DLD1 (cell line): ENCODE results near the gene AGTRAP.

ENCODE experiments used
- in situ Hi-C: cut with HindIII; loops from 2 replicates; pipeline ENCODE4 v1.10.0; 2017; ENCODE audit warnings: low sequenced_read_pairs

Gene AGTRAP

DNA sequence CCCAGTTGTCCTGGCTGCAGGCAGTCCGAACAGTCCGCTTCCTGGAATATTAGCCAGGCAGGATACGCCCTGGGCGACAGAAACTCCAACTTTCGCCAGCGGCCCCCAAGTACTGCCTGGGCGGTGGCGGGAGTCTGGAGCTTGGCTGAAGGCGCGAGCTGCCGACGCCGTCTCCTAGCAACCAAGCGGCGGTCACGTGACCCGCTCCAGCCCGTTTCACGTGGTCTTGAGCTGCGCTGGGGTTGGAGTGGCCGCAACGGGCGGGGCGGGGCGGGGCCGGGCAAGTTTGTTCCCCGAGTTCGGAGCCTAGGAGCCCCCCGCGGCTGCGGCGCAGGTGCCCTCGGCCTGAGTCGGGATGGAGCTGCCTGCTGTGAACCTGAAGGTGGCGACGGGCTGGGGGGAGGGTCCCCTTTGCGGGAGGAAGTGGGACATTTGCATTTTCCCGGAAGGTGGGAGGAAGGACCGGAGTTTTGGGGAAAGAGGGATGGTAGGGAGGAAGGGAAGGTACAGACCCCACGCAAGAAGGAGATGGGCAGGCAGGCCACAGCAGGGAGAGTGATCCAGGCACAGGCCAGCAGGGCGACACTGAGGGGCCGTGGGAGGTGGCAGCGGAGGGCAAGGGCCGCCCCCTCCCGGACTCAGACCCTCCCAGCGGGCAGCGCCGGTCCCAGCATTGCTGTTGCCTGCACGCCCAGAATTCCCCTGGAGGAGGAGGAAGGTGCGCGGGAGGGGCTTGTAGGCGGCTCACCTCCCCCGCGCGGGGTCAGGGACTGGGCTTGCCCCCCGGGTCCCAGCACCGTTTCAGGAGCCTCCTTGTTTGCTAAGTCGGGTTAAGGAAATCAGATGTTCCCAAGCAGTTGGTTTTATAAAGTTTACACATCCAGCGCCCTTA lies at the start of gene AGTRAP:
Gene AGTRAP (plus strand): TSS at position 283 of the 892 bp plus-strand sequence. CDS start 73 bp downstream, at position 356.
- in situ Hi-C loops, result no loop called here

DNA sequence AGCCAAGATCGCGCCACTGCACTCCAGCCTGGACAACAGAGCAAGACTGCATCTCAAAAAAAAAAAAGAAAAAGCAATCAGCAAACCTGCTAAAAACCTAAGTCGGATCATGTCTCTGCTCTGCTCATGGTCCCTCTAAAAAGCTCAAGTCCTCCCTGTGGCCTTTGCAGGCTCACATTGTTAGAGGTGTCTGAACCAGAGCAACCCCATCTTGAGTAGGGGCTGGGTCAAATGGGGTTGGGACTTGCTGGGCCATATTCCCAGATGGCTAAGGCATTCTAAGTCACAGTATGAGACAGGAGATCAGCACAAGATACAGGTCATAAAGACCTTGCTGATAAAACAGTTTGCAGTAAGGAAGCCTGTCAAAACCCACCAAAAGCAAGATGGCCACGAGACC lies 47.4 kb upstream of the AGTRAP start:
- in situ Hi-C loops, result no loop called here

DNA sequence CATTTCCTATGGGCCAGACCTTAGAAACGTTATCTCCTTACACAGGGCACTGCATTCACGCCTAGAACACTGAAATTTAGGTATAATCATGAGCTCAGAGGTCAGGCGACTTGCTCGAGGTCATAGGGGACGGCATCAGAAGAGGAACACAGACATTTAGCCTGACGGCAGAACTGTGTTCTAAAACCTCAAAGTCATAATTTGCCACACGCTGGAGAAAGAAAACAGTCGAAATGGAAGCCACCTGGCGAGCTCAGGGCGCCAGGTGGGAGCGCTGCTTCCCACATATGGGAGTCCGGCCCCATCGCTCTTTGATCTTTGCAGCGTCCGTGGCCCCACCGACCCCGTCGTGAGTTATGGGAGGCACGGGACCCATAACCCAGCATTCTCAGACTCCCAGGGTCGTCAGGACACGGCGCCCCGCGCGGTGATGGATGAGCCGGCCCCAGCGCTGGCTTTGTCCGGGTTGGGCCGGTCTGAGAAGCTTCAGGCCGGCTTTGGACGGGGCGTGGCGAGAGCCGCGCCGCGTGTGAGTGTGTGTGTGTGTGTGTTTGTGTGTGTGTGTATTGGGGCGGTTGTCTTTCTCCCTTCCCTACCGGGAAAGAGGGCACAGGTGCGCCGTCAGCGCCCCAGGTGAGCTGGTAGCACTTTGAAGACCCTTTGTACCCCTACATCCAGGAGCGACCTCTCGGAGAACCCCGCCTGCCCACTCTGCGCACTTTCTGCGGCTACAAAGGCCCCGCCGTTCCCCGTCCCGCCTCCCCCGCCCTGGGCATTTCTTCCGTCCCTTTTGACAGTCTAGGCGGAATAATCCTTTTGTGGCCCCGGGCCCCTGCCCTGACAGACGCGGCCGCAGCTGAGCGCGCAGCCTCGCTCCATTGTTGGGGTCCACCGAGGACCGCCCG lies 45.3 kb upstream of the AGTRAP start:
- in situ Hi-C loops, result no loop called here

DNA sequence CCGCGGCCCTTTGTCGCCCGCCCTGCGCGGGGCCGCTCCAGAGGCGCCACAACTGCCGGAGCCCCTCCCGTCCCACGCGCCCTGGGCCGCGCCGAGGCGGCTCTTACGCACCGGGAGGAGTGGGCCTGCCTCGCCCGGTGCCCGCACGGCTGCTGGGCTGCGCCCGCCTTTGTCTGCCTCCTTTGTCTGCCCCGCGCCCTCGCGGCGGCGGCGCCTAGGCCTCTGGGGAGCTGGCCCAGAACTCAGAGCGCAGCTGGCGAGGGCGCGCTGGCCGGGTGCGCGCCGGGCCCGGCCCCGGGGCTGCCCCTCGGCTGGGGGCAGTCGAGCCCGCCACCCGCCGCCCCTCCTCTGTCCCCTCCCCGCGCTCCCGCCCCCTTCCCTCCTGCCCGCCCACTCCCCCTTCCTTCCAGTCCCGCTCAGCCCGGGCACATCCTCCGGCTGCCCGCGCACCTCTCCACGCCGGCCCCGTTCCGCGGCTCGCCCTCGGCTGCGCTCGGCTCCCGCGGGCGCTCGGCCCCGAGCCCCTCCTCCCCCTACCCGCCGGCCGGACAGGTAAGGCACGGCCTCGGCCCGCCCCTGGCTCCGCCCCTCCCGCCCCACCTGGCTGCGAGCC lies 44.5 kb upstream of the AGTRAP start, which contains the start of gene DRAXIN:
Gene DRAXIN (plus strand): TSS at position 409 of the 613 bp plus-strand sequence. CDS start 14,549 bp downstream, outside the sequence.
- in situ Hi-C loops, result no loop called here

GRCh38 chr1:11691928-11692711 lies 43.8 kb upstream of the AGTRAP start:
- in situ Hi-C loops, result no loop called here

- in situ Hi-C loops, result no loop called here
These were observed 42.8 kb upstream of the AGTRAP start for GRCh38 chr1:11693024-11693590.

GRCh38 chr1:11693917-11694316 lies 42.0 kb upstream of the AGTRAP start:
- in situ Hi-C loops, result no loop called here

DNA sequence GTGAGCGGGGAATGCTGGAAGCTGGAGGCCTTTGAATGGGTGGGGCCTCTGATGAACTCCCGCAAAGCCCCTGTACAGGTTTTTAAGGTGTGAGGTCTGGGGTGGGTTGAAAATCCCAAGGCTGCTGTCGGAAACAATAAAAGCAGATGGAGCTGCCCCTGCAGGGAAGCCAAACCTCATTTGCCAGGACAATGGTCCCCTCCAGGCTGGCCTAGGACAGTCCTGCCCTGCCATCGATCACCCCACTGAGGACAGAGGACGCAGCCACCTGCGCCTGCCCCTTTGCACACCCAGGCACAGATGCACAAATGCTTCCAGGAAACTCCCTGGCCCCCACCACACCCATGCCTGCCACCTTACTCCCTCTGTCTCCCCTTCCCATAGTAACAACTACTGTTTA lies 40.1 kb upstream of the AGTRAP start:
- in situ Hi-C loops, result no loop called here

DNA sequence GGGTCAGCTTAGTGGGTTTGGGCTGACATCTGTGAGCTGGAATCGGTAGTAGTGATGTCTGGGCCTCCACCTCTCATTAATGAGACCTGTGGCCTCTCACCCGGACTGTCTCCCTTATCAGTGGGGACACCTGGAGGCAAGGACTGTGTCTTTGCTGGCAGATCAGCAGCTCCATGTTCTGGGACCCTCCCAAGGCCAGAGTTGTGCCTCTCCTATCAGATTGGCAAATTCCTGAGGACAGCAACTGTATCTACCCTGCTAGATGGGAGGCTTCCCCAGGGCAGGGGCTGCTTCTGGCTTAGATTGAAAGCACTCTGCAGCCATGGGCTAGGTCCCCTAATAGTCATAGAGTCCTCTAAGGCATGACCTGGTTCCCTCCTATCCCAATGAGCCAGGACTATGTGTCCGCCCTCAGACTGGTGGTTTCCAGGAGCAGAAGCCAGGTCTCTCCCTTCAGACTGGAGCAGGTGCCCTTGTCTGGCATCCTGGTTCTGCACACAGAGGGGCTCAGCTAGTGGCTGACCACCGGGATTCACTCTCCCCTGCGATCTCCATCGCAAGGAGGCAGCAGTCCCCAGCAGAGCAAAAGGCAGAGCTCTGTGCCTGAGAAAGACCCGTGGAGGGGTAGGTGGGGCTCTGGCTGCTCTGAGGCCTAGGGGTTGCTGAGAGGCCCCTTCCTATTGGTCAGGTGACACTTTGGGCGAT lies 38.6 kb upstream of the AGTRAP start:
- in situ Hi-C loops, result no loop called here

GRCh38 chr1:11697893-11698210 lies 38.1 kb upstream of the AGTRAP start:
- in situ Hi-C loops, result no loop called here

GRCh38 chr1:11700601-11701467 lies 35.1 kb upstream of the AGTRAP start:
- in situ Hi-C loops, result no loop called here

DNA sequence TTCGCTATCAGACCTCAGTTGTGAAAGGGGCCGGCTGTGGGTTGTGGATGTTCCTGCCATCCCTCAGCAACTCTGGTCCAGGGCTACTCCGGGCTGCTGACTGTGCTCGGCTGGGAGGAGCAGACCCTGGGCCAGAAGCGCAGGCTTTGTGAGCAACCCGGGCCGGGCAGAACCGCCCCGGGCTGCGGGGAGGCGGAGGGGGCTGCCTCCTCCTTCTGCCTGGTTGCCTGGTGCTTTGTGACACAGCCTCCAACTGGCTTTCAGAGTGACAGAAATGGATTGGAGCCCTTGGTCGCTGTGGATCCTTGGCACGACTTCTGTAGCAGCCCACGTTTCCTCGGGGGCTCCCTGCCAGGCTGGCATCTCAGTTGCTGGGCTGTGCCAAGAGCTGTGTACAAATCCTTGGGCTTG lies 34.4 kb upstream of the AGTRAP start:
- in situ Hi-C loops, result no loop called here

DNA sequence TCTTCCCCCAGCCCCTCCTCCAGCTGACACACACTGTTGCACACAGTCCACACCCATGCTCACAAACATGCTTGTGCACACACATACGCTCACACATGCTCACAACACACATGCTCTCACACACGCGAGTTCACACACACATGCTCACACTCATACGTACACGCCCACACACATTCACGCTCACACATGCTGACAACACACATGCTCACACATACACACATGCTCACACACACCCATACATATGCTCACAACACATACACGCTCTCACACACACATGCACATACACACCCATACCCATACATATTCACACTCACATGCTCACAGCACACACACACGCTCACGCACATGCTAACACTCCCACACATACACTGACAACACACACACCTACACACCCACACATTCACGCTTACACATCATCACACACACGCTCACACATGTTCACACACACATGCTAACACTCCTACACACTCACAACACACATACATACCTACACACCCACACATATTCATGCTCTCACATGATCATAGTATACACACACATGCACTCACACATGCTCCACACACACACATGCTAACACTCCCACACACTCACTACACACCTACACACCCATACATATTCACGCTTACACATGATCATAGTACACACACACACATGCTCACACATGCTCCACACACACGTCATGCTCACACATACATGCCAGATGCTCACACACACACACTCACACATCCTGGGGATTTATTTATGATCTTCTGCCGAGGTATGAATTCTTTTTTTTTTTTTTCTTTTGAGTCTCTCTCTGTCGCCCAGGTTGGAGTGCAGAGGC lies 33.7 kb upstream of the AGTRAP start:
- in situ Hi-C loops, result no loop called here

DNA sequence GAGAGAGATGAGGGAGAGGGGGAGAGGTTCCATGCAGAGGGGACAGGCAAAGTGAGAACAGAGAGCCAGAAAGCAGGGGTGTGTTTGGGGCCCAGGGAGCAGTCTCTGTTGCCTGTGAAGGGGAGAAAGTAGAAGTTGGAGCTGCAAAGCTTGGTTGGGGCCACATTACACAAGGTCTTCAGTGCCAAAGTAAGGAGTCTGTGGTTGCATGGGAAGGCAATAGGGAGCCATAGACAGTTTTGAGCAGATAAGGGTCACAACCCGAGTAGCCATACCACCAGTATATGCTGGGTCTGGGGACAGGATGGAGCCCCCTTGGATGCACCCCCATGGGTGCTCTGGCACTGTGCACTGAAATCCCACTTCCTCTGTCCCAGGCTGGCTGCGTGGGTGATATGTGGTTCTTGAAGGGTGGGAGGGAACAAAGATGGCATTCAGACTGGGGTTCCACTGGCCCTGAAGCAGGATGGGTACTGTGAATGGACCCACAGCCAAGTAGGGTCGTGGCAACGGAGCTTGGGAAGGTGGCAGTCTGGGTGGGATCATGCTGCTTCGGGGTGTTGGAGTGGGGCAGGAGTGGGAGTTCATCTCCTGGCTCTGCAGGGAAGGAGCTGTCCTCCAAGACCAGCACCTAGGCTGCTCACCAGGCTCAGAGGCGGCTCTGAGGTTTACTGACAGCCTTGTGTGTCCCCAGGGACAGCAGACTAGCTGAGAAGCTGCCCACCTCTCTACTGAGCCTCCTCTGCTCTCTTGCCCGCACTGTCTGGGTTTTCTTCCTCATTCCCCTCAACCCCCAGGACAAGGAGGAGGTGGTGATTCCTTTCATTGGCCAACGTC lies 32.4 kb upstream of the AGTRAP start:
- in situ Hi-C loops, result no loop called here

DNA sequence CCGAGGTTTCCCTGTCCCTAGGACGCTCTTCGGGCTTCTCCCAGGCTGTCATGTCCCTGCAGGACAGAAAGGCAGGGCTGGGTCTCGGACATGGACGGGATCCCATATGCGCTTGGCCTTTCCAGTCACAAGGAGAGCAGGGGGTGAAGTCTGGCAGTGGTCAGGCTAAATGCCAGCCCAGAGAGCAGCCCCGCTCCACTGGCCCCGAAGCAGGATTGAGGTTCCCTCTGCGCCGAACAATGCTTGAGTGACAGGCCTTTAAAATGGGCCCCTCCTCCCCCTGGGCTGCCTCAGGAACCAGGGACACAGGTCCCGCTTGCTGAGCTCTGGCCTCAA lies 31.8 kb upstream of the AGTRAP start:
- in situ Hi-C loops, result no loop called here

DNA sequence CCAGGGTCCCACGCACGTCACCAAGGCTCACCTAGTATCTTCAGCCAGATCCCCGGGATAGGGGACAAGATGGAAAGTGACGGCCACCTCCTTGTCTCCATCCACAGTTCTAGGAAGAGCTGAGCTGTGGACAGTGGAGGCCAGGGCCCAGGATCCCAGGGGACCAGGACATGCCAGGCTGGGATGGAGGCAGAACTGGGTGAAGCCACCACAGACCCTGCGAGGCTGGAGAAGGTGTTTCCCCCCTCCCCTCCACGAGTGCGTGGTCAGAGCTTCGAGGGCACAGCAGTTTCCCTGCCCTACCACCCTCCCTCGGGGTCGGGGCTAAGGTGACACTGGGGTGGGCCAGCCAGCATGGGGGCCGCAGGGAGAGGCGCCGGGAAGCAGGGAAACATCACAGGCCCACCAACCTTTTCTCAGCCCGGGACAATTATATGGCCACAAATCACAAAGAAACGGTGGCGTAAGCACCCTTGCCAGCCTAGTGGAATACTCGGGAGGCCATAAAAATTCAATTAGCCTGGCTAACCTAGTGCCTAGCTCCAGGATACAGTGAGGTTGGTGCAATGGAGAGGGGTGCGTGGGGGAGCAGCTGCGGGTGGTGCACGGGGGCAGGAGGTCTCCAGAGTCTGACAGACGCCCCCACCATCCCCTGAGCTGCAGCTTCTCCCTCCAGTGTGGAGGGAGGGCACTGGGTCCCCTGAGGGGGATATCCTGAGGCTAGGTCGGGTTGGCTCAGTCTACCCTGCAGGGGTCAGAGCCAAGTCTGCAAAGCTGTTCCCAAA lies 31.1 kb upstream of the AGTRAP start:
- in situ Hi-C loops, result no loop called here
